ENCODE measurements around the gene PIH1D2.

- TF ChIP-seq POLR2A (IDR thresholded peaks at IDR 0.05; ENCODE audit: low read depth, low read length) (no peak), POLR2AphosphoS5 (IDR thresholded peaks at IDR 0.05; ENCODE audit: low read depth, low read length) (no peak)
Measured at GRCh38 chr11:112114460-112114859, 40.6 kb upstream of the PIH1D2 start.
